ENCODE results near the gene MSI2. TPM values are rescaled to one million over a fixed set of nuclear protein-coding genes. Genes with fewer than 3 reads are reported as not detected.
A peak's percentile ranks its signal among the peaks of the same experiment; 100 is the strongest.

MSI2 gene
- total RNA-seq, 1 experiment from 2014 or later: 47.9 TPM

DNA sequence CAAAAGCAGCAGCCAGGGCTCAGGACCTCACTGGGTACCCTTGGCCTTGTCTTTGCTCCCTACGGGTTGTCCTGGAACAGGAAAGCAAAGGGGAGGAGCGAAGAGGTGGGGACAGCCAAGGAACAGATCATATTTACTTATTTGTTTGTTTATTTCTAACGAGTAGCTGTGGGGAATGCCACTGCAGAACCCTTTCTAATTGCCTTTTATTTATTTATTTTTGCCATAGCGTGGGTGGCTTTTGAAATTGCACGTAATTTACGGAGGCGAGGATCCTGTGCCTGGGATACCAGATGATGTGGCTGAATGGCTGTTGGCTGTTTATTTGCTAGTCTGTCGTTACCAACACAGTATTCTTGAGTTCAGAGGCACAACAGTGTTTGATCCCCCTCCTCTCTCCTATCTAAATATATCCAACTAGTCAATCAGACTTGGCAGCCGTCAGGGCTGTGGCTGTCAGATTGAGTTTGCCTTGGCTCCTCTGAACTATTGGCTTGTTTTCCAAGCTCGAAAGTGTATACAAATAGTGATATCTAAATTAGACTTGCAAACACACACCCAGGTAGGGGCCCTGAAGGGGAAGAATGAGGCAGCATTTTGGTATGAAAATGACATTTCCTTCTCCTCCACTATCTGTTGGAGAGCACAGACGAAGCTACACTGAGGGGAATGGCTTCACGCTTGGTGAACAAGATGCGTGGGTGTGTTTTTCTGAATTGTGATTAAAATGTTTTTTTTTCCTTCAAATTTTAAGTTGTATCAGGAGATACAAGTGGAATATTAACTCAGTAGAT lies 110.4 kb downstream of the MSI2 start:
- DNase-seq (ENCODE audit: low spot score): no peak

DNA sequence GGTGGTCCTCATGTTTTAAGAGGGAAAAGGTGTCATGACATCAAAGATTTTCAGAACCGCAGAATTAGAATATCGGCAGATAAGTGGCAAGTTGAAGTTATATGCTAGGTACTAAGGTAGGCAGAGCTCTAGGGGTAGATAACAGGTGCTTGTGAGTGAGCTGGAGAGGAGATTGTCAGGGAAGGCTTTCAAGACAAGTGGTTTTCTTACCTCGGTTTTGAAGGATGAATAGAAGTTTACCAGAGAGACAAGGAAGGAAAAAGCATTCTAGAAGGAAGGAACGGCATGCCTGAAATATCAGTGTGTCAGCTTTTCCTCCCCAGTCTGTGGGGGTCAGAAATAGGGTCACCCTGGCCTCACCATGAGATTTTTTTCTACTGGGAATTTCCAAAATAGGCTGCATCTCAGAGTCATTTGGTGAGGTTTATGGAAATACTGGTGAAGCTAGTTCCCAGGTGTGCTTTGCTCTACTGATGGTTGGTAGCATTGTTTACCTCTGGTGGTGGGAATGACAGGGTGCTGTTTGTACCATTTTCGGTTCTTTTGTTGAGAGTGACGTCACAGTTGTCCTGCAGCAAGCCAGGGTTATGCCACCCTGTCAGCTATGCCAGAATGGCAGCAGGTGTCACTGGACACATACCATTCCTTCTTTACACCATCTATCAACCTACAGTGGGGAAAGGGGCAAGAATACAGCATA lies 112.5 kb downstream of the MSI2 start:
- no peak for DNase-seq (ENCODE audit: low spot score)

DNA sequence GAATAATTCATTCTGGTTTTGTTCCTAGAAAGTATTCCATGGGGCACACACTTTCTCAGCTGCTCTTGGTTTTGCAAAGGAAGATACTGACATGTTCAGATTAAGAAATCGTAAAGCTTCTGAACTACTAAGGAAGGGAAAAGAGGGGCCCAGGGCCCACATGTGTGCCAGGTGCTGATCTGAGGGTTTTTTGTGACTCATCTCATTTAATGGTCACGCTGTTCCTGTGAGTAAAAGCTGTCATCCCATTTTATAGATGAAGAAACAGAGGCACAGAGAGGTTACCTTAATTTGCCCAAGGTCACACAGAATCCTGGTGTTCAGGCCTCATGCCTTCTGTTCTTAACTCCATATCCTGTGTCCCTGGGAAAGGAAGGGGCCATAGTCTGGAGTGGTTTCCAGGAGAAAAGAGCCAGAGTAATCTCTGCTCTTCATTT lies 113.2 kb downstream of the MSI2 start:
- no peak for DNase-seq (ENCODE audit: low spot score)

DNA sequence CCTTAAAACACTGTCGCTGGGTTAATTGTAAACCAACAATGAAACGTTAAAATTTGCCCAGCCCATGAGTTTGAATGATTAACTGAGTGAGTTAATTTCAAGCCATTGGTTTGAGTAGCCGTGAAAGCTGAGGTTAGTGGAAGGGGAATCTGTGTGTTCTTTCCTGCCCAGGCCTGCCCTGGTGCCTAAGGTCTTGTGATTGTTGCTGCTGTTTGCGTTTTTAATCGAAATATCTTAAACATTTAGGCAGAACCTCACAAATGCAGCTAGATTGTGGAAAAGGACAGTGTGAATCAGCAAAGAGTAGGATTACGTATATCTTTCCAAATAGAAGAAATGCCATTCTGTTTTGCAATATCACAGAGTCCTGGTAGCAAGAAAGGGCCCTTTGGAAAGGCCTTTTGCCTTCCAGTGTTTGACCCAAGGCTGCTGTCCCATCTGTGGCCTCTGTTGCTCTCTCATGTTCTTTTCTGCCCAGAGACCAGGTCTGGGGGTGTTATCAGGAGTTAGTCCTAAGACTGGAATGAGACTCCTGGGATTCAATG lies 113.8 kb downstream of the MSI2 start:
- peak; percentile 12 for DNase-seq (ENCODE audit: low spot score)

DNA sequence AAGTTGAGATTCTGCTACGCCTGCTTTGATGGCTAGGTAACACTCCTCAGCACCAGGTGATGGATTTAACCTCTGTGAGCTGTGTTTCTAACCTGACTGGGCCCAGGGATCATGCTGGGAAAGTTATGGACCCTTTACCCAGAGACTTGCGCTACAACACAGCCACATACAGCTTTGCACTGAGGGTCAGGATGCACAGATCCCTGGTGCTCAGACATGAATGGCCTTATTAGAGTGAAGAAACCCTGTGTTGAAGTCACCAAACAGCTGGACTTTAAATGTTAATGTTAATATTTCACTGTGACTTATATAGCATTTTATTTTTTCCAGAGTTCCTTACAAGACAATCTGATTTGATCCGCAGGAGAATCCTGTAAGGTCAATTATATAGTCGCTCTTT lies 114.3 kb downstream of the MSI2 start:
- no peak for DNase-seq (ENCODE audit: low spot score)

DNA sequence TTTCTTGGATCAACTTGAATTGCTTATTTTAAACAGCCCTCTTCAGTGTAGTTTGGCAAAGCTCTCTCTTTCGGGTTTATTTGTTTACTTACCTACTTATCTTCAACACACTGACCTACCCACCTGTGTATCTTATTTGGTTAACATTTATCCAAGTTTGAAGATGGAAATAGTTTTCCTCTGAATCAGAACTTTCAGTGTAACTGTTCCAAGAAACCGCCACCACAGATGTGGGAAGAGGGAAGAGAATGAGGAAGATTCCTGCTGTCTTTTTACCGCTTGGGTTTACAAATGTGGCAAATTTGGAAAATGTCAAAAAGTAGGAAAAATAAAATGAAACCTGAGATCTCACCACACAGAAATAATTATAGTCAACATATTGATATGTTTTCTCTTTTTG lies 115.8 kb downstream of the MSI2 start:
- peak; percentile 75 for DNase-seq (ENCODE audit: low spot score)

DNA sequence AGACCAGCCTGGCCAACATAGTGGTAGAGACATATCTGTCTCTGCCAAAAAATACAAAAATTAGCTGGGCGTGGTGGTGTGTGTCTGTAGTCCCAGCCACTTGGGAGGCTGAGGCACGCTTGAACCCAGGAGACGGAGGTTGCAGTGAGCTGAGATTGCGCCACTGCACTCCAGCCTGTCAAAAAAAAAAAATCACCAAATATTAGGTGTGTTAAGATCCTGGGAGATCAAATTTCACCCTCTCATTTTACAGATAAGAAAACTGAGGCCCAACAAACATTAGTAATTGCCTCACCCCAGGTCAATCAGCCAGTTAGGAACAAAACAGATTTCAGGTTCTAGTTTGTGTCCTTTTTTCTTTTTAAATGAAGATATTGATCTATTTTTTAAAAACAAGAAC lies 116.7 kb downstream of the MSI2 start:
- DNase-seq (ENCODE audit: low spot score): no peak

DNA sequence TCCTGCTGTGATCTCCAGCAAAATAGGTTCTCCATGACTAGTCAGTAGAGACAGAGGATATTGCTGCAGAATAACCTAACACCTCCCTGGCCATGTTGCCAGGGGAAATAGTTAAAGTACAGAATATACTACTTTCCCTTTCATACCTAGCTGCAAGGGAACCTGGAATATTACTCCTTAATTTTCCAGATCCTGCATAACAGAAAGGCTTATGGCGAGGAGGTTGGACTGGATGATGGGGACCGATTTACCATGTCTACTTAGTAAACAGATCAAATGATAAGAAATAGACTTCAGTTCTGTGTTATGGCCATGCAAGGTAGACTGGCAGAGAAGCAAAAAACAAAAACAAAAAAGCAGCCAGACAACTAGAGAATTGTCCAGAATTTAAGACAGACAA lies 117.4 kb downstream of the MSI2 start:
- DNase-seq (ENCODE audit: low spot score): no peak

DNA sequence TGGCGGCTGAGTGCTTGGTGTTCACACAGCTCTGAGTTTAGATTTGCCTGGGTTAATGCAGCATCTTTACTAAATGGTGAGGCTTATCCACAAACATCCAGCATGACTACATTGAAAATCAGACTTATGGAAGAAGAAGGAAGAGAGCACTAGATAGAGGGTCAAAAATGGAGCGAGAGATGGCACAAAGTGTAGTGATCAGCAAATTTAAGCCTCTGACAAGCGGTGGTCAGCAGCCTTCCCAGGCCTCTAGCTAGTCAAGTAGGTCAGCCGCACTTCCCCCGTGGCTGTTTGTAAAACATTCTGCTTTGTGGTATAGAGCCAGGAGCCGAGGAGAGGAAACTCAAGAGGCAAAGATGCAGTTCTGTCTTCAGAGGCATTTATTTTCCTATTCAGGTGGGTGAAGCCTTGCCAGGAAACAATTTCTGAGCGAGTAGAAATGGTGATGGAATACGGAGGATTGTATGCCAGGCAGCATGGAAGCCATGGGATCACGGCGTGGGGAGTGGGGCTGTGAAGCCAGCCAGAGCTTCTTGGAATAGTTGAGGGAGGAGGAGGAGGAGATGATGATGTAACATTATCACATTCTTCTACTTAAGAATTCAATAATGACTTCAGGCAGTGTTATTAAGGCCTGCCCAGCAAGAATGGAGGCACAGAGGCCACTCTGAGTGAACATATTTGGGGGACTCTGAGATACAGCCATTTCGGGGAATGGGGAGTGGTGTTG lies 118.9 kb downstream of the MSI2 start:
- DNase-seq (ENCODE audit: low spot score): peak; percentile 8

DNA sequence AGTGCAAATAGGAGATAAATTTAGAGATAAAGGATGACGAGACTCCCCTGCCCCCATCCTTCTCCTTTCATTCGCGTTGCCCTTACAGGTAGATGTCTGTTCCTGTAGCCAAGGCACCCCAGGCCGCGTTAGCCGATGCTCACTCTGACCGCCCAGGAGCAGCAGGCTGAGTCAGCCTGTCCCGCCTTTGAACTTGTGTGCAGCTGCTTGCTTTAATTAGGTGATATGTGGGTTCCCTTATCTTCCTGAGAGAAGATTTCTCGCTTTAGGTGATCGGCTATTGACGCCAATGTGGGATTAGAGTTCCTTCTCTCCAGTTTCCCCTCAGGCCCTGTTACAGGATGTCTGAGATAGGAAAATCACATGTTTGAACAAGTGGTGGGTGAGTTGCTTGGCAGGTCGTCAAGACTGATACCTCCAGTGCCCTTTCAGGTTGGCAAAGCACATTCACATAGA lies 119.5 kb downstream of the MSI2 start:
- DNase-seq (ENCODE audit: low spot score): peak; percentile 80

DNA sequence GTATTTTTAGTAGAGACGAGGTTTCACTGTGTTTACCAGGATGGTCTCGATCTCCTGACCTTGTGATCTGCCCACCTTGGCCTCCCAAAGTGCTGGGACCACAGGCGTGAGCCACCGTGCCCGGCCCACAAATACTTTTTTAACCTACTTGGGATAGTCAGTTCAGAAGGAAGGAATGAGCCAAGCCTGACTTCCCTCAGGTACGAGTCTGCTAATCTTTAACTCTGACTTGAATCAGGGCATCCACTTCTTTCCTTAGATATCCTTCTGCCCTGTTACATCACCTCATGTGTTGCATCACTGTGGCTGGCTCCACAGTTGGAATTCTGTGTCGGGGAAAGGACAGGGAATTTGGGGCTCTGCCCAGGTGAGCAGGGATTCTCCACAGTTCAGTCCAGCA lies 120.8 kb downstream of the MSI2 start:
- DNase-seq (ENCODE audit: low spot score): no peak

DNA sequence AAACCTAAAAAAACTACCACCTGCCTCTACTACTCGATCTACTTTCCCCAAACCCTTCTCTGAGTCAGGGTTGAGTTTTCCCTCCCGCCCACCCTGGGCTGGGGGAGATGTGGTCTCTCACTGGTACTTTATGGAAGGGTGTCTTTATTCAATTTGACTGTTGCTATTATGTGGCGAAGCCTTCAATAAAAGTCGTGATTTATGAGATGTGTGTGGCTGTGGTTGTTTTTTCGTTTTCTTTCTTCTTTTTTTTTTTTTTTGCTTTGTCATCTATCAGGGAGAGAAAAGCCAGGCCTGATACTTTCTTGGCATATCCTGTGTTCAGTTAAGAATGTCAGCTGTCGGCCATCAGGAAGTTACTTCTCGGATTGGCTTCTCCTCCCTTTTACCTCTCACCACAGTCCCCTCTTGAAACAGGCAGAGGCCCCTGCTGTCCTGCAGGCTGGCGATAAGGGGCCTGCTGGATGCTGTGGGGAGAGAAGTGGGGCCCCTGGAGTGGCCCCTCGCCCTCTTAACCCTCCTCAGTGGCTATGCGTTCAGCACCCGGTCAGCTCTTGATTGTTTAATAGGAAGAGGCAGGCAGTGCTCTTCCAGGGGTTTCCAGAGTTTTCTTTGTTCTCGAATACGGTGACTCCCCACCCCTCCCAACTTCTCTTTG lies 123.0 kb downstream of the MSI2 start:
- peak; percentile 15 for DNase-seq (ENCODE audit: low spot score)

DNA sequence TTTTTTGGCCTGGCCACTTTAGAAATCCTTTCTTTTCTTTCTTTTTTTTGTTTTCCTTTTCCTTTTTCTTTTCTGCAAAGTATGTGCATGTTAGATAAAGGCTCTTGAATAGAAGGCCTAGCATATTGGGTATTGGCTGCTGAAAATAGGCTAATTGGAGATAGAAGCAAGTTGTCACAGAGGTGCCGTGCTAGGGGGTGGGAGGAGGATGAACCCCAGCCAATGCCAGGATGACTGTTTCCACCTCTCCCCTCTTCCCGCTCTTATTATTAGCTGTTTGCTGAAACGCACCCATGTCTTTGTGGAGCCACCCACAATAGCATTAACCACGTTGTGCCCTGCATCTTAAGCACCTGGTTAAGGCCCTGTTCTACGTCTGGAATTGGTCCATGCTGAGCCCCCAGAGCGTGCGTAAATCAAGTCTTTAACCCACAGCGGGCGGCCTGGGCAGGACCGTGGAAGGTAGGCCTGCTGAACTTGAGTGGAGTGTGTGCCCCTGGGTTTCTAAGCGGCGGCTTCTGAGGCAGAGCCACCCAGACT lies 123.6 kb downstream of the MSI2 start:
- DNase-seq (ENCODE audit: low spot score): no peak

DNA sequence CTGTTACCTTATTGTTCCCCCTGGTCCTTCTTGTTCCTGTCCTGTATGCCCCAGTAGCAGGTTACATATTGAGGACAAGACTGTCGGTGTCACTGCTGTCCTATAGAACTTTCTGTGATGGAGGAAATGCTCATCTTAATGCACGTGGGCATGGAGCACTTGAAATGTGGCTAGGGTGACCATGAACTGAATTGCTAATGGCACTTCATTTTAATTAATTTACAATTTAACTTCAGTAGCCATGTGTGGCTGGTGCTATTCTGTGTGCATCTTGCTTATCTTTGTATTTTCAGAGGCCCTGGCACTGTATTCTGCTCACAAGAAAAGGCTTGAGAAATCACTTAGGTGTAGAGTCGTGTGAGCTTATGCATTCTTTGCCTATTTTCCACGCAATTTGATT lies 125.2 kb downstream of the MSI2 start:
- DNase-seq (ENCODE audit: low spot score): no peak

DNA sequence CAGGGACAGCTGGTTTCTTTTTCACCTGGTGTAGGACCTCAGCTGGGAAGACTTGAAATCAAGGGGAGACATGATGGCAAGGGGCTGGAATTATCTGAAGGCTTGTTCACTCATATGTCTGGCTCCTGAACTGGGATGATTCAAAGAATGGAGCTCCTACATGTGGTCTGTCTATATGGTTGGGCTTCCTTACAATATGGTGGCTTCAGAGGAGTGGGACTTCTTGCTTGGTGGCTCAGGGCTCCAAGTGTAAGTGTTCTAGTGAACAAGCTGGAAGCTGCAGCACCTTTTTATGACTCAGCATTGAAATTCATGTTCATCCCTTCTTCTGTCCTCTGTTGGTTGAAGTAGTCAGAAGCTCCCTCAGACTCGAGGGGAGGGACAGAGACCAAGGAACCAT lies 127.9 kb downstream of the MSI2 start:
- no peak for DNase-seq (ENCODE audit: low spot score)

DNA sequence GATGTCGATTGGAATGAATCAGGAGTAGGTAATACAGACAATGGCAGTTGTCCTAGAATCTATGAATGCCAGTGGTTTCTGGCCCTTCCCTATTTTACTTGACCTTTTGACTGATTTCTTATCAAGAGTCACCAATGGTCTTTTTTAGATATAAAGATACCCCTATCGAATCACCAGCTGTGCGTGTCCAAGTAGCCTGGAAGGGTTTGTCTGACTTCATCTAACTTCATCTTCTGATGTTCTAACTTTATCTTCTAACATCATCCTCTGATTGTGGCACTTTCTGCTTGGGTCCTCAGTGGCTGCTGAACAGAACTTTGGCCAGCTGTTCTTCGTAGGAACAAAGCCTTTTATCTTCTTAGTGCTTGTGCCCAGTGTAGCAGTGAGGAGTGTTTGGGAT lies 129.7 kb downstream of the MSI2 start:
- no peak for DNase-seq (ENCODE audit: low spot score)

DNA sequence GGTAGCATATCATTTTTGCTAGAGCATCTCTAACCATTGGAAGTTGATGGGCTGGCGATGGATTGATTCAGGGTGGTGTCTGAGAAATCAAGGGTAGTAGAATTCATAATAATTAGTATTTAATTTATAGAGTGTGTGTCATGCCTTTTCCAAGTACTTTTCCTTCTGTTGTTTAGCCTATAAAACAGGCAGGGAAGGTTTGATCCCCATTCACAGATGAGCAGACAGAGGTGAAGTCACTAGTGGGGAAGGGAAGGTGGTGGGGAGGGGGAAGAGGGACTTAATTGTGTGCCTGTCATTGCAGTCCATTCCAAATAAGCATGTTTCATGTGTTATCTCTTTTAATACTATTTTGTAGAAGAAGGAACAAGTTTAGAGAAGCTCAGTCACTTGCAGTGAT lies 131.3 kb downstream of the MSI2 start:
- no peak for DNase-seq (ENCODE audit: low spot score)

DNA sequence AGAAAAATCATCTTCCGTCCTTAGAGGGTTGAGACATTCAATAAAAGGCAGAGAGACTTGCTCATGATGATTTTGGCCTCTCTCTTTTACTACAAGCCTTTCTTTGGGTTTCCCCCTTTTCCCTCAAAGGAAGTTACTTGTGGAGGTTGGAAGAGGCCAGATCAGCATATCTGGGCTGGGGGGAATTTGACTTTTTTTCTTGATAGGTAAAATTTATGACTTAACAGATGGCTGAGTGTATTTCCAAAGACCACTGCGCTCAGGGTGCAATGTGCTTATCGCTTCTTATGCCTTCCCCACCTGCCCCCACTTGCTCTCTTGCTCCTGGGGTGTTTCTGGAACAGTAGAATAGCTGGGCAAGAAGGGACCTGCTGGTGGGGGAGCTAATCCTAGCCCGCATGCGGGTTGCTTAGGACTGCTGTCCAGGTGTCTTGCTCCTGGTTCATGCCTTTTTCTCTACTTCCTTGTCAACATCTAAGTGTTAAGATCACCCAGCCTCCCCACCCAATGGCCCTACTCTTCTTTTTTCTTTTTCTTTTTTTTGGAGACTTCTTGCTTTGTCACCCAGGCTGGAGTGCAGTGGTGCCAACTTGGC lies 131.9 kb downstream of the MSI2 start:
- DNase-seq (ENCODE audit: low spot score): no peak

DNA sequence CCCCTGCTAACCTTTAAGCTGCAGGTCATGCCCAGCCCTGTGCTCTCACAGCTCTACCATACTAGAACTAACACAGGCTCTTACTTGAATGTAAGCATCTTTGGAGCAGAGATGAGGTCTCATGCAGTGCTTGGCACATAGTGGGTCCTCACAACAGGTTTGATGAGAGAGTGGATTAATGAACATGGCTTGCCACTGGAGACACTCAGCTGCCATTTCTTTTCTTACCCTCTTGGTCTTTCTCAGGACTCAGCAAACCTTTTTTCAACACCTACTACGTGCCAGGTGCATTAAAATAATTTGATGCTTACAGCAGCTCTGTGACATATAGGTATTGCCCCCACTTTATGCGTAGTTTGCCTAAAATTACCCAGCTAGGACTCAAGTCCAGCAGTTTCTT lies 133.2 kb downstream of the MSI2 start:
- DNase-seq (ENCODE audit: low spot score): no peak

DNA sequence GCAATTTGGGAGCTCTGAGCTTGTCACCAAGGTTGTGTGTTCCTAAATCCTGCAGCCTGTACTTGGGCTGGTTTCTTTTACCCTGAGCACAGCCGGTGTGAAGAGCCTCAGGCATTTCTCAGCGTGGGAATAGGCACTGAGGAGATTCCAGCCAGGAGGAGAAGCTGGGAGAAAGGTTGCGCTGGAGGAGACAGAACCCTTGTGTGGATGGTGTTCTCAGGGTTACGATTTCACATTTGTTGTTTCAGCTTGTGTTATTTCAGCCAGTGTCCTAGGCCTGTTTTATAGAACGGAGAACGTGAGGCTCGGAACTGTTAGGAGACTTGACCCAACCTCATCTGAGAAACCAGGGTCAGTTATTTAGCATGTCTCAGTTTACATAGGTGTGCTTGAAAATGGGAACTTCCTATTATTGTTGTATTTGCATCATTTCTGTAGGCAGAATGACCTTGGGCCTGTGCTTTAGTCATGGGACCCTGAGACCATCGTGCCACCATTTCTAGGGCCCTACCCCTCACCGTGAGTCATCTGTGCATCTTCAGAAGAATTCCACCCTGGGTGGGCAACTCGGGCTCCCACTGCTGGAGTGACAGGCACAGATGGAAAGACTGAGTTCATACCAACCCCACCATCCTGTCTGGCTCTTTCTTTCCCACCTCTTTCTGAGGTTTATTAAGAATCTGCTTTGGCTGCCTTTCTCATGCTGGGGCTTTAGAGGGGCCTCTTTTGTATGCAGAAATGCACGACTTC lies 134.9 kb downstream of the MSI2 start:
- no peak for DNase-seq (ENCODE audit: low spot score)
